GM21360 (cell line): ENCODE measurements around the gene MRPL46.
A peak's percentile ranks its signal among the peaks of the same experiment; 100 is the strongest.
"Not testable (repeated sequence)": the region's sequence is repeated elsewhere in the genome, so short reads cannot be mapped to it uniquely, and the experiment has no call there.

Experiments
- ATAC-seq: cut with Tn5 transposase; IDR thresholded peaks from one replicate; pipeline ENCODE4 v1.9.1; 2021; ENCODE audit warnings: mild to moderate bottlenecking, moderate library complexity; ENCODE audit not compliant: unreplicated experiment

MRPL46 gene

GRCh38 chr15:88479169-88479568 is 12.0 kb upstream of the MRPL46 start:
- ATAC-seq = no peak

- no peak for ATAC-seq
Observed at GRCh38 chr15:88477904-88478303, 10.7 kb upstream of the MRPL46 start.

- no peak for ATAC-seq
Observed at GRCh38 chr15:88477126-88477525, 9.9 kb upstream of the MRPL46 start.

- peak; percentile 71 for ATAC-seq
Observed at GRCh38 chr15:88476635-88477060, 9.5 kb upstream of the MRPL46 start.

DNA sequence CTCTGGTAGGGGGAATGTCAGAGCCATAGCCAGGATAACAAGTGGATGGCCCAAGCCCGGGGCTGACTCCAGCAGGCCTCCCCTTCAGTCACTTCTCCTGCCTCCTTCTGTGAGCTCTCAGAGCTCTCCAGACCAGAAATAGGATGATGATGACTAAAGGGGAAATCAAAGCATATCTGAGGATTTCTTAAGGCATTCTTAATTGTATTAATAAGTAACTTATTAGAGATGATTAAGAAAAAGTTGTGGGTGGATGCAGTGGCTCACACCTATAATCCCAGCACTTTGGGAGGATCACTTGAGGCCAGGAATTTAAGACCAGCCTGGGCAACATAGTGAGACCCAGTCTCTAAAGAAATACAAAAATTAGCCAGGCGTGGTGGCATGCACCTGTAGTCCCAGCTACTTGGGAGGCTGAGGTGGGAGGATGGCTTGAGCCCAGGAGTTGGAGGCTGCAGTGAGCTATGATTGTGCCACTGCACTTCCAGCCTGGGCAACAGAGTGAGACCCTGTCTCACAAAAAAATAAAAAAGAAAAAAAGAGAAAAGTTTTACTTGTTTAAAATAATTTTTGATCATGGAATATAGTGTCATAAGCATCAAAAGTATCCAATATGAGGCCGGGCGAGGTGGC is 6.6 kb upstream of the MRPL46 start:
- ATAC-seq = not testable (repeated sequence)

DNA sequence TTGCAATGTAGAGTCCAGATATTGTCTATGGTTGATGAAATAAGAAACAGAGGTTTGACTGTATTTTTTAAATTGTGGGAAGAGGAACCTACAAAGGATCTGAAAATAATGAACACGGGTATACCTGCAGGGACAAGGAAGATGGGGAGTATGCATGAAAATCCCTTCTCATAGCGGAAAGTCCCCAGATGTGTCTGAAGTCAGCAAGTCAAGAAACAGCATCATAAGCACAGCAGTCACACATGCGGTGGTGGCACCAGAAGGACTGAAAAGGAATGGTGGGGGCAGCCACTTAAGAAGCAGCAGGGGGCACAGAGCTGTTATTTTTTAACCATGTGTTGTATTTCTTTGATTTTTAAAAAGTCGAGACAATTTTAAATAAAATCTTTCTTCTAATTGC is 5.0 kb upstream of the MRPL46 start:
- no peak for ATAC-seq

DNA sequence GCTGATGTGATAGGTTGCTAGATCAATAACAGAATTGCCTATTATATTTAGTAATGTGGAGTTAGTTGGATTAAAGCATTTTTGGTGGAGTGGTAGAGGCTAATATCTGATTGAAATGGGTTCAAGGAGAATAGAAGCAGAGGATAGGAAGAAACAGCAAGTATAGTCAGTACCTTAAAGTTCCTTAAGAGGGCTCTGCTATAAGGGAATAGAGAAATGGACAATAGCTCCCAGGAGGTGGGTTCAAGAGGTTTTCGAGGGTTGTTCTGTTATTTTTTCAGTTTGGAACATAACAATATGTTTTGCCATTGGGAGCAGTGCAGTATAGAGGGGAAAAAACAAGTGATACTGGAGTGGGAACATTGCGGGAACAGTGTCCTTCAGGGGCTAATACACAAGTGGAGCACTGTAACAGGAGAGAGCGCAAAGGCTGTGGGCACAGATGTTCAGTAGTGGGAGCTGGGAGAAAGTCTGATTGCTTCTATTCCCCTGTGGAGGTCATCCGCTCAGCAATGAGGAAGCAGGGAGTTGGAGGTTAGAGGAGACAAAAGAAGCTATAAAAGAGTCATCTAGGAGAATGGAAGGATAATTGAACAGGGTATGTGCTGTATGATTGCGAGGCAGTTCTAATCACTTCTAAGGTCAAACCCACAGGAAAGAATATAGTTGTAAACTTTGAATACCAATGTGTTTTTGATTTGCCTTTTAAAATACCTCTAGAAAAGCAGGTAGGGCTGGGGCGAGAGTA is 3.6 kb upstream of the MRPL46 start:
- ATAC-seq = no peak

DNA sequence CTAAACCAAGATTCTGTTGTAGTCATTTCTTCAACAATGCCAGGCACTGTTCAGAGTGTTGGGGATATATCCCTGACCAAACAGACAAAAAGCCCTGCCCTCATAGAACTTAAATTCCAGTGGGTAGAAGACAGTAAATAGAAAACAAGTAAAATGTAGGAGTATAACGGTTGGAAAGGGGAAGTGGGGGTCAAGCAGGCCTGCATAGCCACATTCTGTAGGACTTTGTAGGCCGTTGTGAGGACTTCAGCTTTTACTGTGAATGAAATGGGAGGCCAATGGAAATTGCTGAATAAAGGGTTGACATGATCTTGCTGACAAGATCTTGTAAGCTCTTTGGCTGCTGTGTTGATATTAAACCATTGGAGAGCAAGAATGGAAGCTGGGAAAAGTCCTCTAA is 2.1 kb upstream of the MRPL46 start:
- no peak for ATAC-seq

GRCh38 chr15:88468721-88469120 is 1.5 kb upstream of the MRPL46 start:
- not testable (repeated sequence) for ATAC-seq

GRCh38 chr15:88467935-88468528 is 844 bp upstream of the MRPL46 start:
- ATAC-seq = no peak

GRCh38 chr15:88465633-88466224 is 1.5 kb downstream of the MRPL46 start:
- ATAC-seq = no peak

GRCh38 chr15:88463870-88464532 is 3.2 kb downstream of the MRPL46 start:
- no peak for ATAC-seq

DNA sequence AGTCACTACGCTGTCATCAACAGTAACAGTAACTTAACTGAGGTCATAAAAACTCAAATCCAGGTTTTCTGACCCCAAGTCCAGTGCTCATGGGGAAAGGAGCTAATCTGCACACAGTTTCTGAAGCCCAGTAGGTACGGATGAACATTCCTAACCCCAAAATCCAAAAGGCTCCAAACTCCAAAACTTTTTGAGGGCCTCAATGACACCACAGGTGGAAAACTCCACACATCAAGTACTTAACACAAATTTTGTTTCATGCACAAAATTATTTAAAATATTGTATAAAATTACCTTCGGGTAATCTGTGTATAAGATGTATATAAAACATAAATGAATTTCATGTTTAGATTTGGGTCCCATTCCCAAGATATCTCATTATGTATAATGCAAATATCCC is 10.5 kb downstream of the MRPL46 start:
- ATAC-seq = no peak

DNA sequence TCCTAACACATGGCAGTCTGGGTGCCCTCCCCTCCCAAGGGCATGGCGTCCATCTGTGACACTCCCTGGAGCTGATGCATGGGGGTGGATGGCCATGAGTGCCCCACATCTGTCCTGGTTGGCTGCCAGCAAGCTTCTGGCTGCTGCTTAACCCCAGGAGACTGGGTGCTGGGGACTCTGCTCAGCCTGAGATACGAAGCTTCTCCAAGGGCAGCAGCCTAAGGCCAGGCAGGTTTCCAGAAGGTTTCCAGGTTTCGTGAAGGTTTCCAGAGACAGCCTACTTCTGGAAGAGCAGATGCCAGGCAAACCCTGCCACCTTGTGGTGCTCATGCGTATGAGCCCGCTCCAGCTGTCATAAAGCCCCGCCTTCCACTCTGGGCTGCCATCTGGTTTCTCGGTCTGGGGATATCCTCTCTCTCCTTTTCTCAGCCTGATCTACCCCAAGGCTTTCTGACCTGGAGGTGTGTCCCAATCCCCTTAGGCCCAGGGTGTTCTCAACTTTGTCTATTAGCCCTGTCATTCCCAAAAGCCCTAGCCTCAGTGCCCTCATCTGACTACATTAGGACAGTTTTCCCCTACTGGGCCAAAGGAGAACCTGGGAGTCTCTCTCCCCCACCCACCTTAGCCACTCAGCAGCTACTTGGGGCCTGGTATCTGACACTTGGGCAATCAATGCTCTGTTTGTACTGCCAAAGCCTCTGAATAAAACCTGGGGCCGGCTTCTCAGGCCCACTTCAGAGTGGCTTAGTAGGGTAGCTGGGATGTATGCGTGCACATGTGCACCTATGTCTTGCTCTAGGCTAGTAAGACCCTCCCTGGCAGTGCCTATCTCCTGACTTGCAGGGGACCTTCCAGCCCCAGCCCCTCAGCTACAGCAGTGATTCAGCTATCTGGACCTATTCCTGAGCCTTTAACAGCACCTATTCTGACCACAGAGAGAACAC is 12.0 kb downstream of the MRPL46 start:
- peak; percentile 94 for ATAC-seq

- no peak for ATAC-seq
Observed at GRCh38 chr15:88454236-88454635, 13.0 kb downstream of the MRPL46 start.

GRCh38 chr15:88453651-88454050 is 13.5 kb downstream of the MRPL46 start:
- no peak for ATAC-seq

DNA sequence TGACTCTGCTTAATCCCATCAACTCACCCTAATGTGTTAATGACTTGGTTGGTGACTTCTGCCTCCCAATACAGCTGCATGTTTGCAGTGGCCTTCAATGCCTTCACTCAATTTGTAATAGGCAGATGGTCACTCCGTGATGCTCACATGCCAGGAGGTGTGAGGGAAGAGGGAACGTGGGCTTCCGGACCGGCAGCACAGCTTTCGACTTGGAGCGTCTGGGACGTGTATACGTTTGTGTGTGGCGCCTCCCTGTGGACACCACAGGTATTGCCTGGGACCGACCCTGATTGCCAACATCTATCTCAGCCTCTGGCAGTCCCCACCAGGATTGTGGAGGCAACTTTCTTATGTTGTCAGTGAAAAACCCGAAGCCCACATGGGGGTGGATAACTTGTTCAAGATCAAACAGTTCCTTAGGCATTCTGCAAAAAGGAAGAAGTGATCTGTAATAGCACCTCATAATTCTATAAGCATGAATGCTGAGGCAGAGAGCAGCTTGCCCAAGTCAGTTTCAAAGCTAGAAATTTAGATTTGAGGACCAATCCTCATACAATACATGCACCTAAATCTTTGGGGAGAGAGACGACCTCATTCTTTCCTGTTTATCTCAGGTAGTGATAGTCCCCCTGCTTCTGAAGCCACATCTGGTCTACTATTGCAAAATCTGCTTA is 16.9 kb downstream of the MRPL46 start:
- peak; percentile 69 for ATAC-seq

GRCh38 chr15:88449581-88449980 is 17.6 kb downstream of the MRPL46 start:
- no peak for ATAC-seq

- no peak for ATAC-seq
Observed at GRCh38 chr15:88448991-88449461, 18.2 kb downstream of the MRPL46 start.
